Activated CD4-positive, alpha-beta T cell treated with anti-CD3 and anti-CD28 coated beads, Interleukin-2, amount 10 ng/mL, durations not matched to agents 7 days and 5 days (primary cell): ENCODE data around the gene KCNE4. TPM values are rescaled to one million over a fixed set of nuclear protein-coding genes. Genes with fewer than 3 reads are reported as not detected.

Experiments
- CTCF ChIA-PET: fragments of 350-600 bp; sonication (Branson Sonifier 250); formaldehyde crosslinking; loops from one replicate; lab custom pipeline; 2021; ENCODE audit warnings: antibody characterized with exemption; lab: Charles Lee
- POLR2A ChIA-PET: fragments of 350-600 bp; sonication (Branson Sonifier 250); formaldehyde crosslinking; loops from one replicate; lab custom pipeline; 2021; ENCODE audit warnings: antibody characterized with exemption; lab: Charles Lee
- DNase-seq: peaks from one replicate; pipeline ENCODE4 v3.0.0-alpha.2; 2020
- H3K27ac Mint-ChIP-seq: one replicate; pipeline ENCODE4 v1.8.0; 2021; ENCODE audit warnings: mild to moderate bottlenecking, moderate library complexity, mixed read lengths
- H3K27me3 Mint-ChIP-seq: one replicate; pipeline ENCODE4 v1.8.0; 2021; ENCODE audit warnings: mixed read lengths
- H3K36me3 Mint-ChIP-seq: one replicate; pipeline ENCODE4 v1.8.0; 2021; ENCODE audit warnings: low read depth, mixed read lengths
- H3K4me1 Mint-ChIP-seq: one replicate; pipeline ENCODE4 v1.8.0; 2021; ENCODE audit warnings: mixed read lengths
- H3K4me3 Mint-ChIP-seq: one replicate; pipeline ENCODE4 v1.8.0; 2021; ENCODE audit warnings: mild to moderate bottlenecking, moderate library complexity, mixed read lengths
- H3K9me3 Mint-ChIP-seq: one replicate; pipeline ENCODE4 v1.8.0; 2021; ENCODE audit warnings: mixed read lengths
- total RNA-seq, 2 experiments: library from RNA; stranded (reverse); gene quantifications; one replicate each; pipeline ENCODE4 v1.2.3, GENCODE V29; 2021

KCNE4 gene
- total RNA-seq, 2 experiments from 2014 or later: not detected

DNA sequence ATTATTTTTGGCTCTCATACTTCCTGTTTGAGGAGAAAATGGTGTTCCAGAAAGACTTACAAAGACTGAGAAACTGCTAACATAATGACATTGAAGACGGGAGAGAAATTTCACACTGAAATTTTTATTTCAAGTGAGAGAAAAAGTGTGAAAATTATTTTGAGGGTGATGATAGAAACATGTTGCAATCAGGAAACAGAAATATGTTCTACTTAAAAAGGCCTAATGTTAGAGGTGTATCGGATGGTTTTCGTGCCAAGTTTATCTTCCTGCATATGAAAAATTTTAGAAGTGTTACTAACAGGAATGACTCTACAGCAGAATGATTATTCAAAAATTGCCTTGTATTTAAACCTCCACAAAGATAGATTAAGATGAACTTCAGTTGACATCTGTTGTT lies 50.5 kb downstream of the KCNE4 start:
- POLR2A ChIA-PET: no interaction called here
- Mint-ChIP-seq H3K9me3 (no peaks in the 10 kb centered on the region), H3K4me3 (no peak overlapping the region), H3K27me3 (no peaks in the 10 kb centered on the region), H3K4me1 (no peaks in the 10 kb centered on the region), H3K36me3 (no peaks in the 10 kb centered on the region), H3K27ac (no peak overlapping the region)
- CTCF ChIA-PET: interaction anchor here (1.4 kb wide), 1 partner anchor 15 kb away, joined by 3 read pairs; no protein-coding TSS in a partner anchor
- no peak for DNase-seq

DNA sequence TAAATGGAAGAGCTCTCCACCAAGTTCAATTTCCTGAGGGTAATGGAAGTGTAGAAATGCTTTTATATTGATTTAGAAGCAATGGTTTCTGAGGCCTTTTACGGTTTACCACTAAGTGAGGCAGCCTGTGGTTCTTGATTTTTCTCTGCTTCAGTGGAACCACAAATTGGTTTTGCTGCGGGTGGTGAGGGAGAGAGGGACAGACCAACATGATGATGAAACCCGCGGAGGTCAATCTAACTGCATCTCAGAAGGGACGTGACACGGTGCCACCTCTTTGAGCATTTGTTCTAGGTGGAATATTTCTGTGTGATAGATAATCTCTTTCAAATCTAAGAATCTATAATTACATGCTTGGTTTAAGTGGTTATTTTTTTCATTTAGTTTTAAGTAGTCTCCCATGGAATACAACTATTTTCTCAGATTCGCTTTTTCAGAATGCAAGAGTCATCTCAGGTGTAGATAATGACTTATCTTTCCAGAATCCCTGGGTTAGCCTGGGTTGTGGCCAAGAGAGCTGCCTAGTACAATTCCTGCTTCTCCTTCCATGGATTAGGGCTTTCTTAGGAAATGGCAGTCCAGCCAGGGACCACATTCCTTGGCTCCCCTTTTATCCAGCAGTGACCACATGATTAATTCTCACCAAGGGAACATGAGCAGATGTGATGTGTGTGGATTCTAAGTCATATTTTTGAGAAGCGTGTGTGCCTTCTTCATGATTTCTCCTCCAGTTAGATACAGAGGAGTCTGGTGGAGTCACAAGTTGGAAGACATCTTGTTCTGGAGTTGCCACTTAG lies 52.5 kb downstream of the KCNE4 start:
- Mint-ChIP-seq H3K27ac (no peak overlapping the region), H3K4me1 (no peaks in the 10 kb centered on the region), H3K27me3 (no peaks in the 10 kb centered on the region), H3K9me3 (no peaks in the 10 kb centered on the region), H3K4me3 (no peak overlapping the region), H3K36me3 (no peaks in the 10 kb centered on the region)
- CTCF ChIA-PET: no interaction called here
- POLR2A ChIA-PET: no interaction called here
- DNase-seq: no peak

Other genes starting within 250 kb of the KCNE4 start
- 10 to 100 TPM; 37.6 to 43.0 TPM for gene ACSL3, start 191.2 kb upstream of the KCNE4 start, total RNA-seq